Calu3 (cell line): Measurements from ENCODE around the gene ARMC5. TPM values are rescaled to one million over a fixed set of nuclear protein-coding genes. Genes with fewer than 3 reads are reported as not detected.

Source experiments
- Bru-seq: library from RNA; stranded (reverse); fragments of 400-500 nt; gene quantifications from one replicate; lab custom pipeline; 2021; lab: Mats Ljungman, UMichigan
- BruChase-seq, 2 experiments: library from RNA; stranded (reverse); fragments of 400-500 nt; gene quantifications; one replicate each; lab custom pipeline; 2021; lab: Mats Ljungman, UMichigan
- BruUV-seq: library from RNA; stranded (reverse); fragments of 400-500 nt; replicated peaks from 2 replicates; lab custom pipeline; 2021; lab: Mats Ljungman, UMichigan
- CTCF ChIA-PET: fragments of 300-600 bp; sonication (Branson Sonifier 250); formaldehyde crosslinking; loops from one replicate; lab custom pipeline; 2022; ENCODE audit warnings: antibody characterized with exemption; lab: Charles Lee
- DNase-seq: peaks from one replicate; pipeline ENCODE4 v3.0.0; 2022
- H3K27ac Mint-ChIP-seq: one replicate; pipeline ENCODE4 v1.8.0; 2022; ENCODE audit warnings: mixed read lengths; ENCODE audit not compliant: unreplicated experiment
- H3K27me3 Mint-ChIP-seq: one replicate; pipeline ENCODE4 v1.8.0; 2022; ENCODE audit warnings: mixed read lengths; ENCODE audit not compliant: unreplicated experiment
- H3K36me3 Mint-ChIP-seq: one replicate; pipeline ENCODE4 v1.8.0; 2022; ENCODE audit warnings: mild to moderate bottlenecking, moderate library complexity, mixed read lengths; ENCODE audit not compliant: insufficient read depth, unreplicated experiment
- H3K4me1 Mint-ChIP-seq: one replicate; pipeline ENCODE4 v1.8.0; 2022; ENCODE audit warnings: mild to moderate bottlenecking, low read depth, mixed read lengths; ENCODE audit not compliant: unreplicated experiment
- H3K4me3 Mint-ChIP-seq: one replicate; pipeline ENCODE4 v1.8.0; 2022; ENCODE audit warnings: mild to moderate bottlenecking, low read depth, moderate library complexity, mixed read lengths; ENCODE audit not compliant: unreplicated experiment
- H3K9me3 Mint-ChIP-seq: one replicate; pipeline ENCODE4 v1.8.0; 2022; ENCODE audit warnings: low read depth, mixed read lengths; ENCODE audit not compliant: unreplicated experiment
- CTCF ChIP-seq: fragments of 200-600 bp; IDR thresholded peaks from one replicate; pipeline ENCODE4 v1.8.0; 2022; ENCODE audit warnings: antibody characterized with exemption; ENCODE audit not compliant: unreplicated experiment
- intact Hi-C: fragments of 100-400 bp; cut with micrococcal nuclease; formaldehyde crosslinking; loops from one replicate; pipeline ENCODE4 v1.10.0; 2022; ENCODE audit not compliant: unreplicated experiment
- long read RNA-seq: library from polyadenylated mRNA; stranded (forward); transcript quantifications from one replicate; pipeline ENCODE4 v2.0.0, GENCODE V29; 2022
- total RNA-seq: library from RNA; stranded (reverse); gene quantifications from 2 replicates; pipeline ENCODE4 v1.2.3, GENCODE V29; 2022

The ARMC5 gene, protein sequence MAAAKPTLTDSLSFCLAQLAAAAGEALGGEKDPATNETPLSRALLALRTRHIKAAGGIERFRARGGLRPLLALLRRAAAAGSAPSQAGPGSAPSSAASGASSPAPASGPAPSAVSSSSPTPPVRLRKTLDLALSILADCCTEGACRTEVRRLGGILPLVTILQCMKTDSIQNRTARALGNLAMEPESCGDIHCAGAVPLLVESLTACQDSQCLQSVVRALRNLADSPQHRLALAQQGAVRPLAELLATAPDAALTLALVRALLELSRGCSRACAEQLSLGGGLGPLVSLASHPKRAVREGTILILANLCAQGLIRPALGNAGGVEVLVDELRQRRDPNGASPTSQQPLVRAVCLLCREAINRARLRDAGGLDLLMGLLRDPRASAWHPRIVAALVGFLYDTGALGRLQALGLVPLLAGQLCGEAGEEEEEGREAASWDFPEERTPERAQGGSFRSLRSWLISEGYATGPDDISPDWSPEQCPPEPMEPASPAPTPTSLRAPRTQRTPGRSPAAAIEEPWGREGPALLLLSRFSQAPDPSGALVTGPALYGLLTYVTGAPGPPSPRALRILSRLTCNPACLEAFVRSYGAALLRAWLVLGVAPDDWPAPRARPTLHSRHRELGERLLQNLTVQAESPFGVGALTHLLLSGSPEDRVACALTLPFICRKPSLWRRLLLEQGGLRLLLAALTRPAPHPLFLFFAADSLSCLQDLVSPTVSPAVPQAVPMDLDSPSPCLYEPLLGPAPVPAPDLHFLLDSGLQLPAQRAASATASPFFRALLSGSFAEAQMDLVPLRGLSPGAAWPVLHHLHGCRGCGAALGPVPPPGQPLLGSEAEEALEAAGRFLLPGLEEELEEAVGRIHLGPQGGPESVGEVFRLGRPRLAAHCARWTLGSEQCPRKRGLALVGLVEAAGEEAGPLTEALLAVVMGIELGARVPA
- total RNA-seq (13.2 and 13.6 TPM in 2 replicates), Bru-seq, nascent RNA (percentile 53 among the genes with signal in this experiment), BruChase-seq, experiment 1, labeled RNA remaining after a 6-hour chase (percentile 47 among the genes with signal in this experiment), BruChase-seq, experiment 2, labeled RNA remaining after a 2-hour chase (percentile 60 among the genes with signal in this experiment)
- long read RNA-seq, full-length matches to known transcripts: 13 of 29 reads
- long read RNA-seq, partial matches to known transcripts: 6 of 29 reads
- long read RNA-seq, other reads (novel, unspliced or antisense): 10 of 29 reads

- DNase-seq: peak; percentile 97
- intact Hi-C loops: loop anchor here (5.0 to 10.0 kb wide), 2 partner anchors 48 to 236 kb away; partner anchors contain the start of gene RUSF1
- no peaks in the 10 kb centered on the region for H3K27me3 Mint-ChIP-seq
- CTCF ChIA-PET: interaction anchor here (0.7 to 3.6 kb wide), 18 partner anchors 14 to 505 kb away, joined by 3 to 24 read pairs (median 4); partner anchors contain the start of genes HSD3B7, PYCARD, VKORC1 and ZNF267
- peak; percentile 58 for TF ChIP-seq CTCF
- H3K4me1 Mint-ChIP-seq: peaks cover 18% of the 10 kb centered on the region
- BruUV-seq: no TSS peak
- H3K27ac Mint-ChIP-seq: peak within 1 kb of the TSS; percentile 93
- peak within 1 kb of the TSS; percentile 86 for H3K4me3 Mint-ChIP-seq
- peaks cover 49% of the 10 kb centered on the region for H3K36me3 Mint-ChIP-seq
- no peaks in the 10 kb centered on the region for H3K9me3 Mint-ChIP-seq
These were observed at the start of gene ARMC5 for GRCh38 chr16:31458844-31459686. ARMC5 (plus strand) TSS chr16:31459501; CDS start chr16:31459525, 24 bp downstream.

GRCh38 chr16:31410082-31410481, 49.2 kb upstream of the ARMC5 start:
- no peak for TF ChIP-seq CTCF
- BruUV-seq: no TSS peak
- Mint-ChIP-seq H3K9me3 (no peaks in the 10 kb centered on the region), H3K4me3 (no peak overlapping the region), H3K27me3 (peaks cover 65% of the 10 kb centered on the region), H3K27ac (no peak overlapping the region), H3K36me3 (no peaks in the 10 kb centered on the region), H3K4me1 (peaks cover under 1% of the 10 kb centered on the region)
- CTCF ChIA-PET: interaction anchor here (0.7 kb wide), 1 partner anchor 120 kb away, joined by 3 read pairs; no protein-coding TSS in a partner anchor
- DNase-seq: no peak
- intact Hi-C loops: no loop called here

- TF ChIP-seq CTCF: no peak
- Mint-ChIP-seq H3K36me3 (no peaks in the 10 kb centered on the region), H3K27me3 (peaks cover 77% of the 10 kb centered on the region), H3K9me3 (no peaks in the 10 kb centered on the region), H3K4me1 (no peaks in the 10 kb centered on the region), H3K27ac (no peak overlapping the region), H3K4me3 (no peak overlapping the region)
- no peak for DNase-seq
- intact Hi-C loops: no loop called here
- no TSS peak for BruUV-seq
- CTCF ChIA-PET: no interaction called here
These were observed 48.1 kb upstream of the ARMC5 start for GRCh38 chr16:31411024-31411844.
